Measurements from ENCODE around the gene MFAP4.

MFAP4 gene

GRCh38 chr17:19362277-19363113 is 24.5 kb downstream of the MFAP4 start, which contains the start of gene B9D1:
Gene B9D1 (minus strand): TSS chr17:19362723. CDS start chr17:19362569, 154 bp downstream.
- in situ Hi-C loops (cut with HindIII; ENCODE audit: low sequenced_read_pairs): no loop called here
- H3K4me3 ChIP-seq (ENCODE audit: low read depth, low read length): peak within 1 kb of the TSS; percentile 67
- peak; percentile 92 for DNase-seq (ENCODE audit: low read depth, low spot score)
- TF ChIP-seq CTCF (IDR thresholded peaks at IDR 0.05; ENCODE audit: low read depth, low read length): peak; percentile 79

- H3K4me3 ChIP-seq (ENCODE audit: low read depth, low read length): peak overlapping the region; percentile 67
- TF ChIP-seq CTCF (IDR thresholded peaks at IDR 0.05; ENCODE audit: low read depth, low read length): no peak
- in situ Hi-C loops (cut with HindIII; ENCODE audit: low sequenced_read_pairs): no loop called here
- DNase-seq (ENCODE audit: low read depth, low spot score): no peak
Measured at GRCh38 chr17:19361944-19362276, 25.1 kb downstream of the MFAP4 start.

- in situ Hi-C loops (cut with HindIII; ENCODE audit: low sequenced_read_pairs): no loop called here
- no peak overlapping the region for H3K4me3 ChIP-seq (ENCODE audit: low read depth, low read length)
- DNase-seq (ENCODE audit: low read depth, low spot score): no peak
- TF ChIP-seq CTCF (IDR thresholded peaks at IDR 0.05; ENCODE audit: low read depth, low read length): no peak
Measured at GRCh38 chr17:19361326-19361725, 25.7 kb downstream of the MFAP4 start.

- no peak for DNase-seq (ENCODE audit: low read depth, low spot score)
- TF ChIP-seq CTCF (IDR thresholded peaks at IDR 0.05; ENCODE audit: low read depth, low read length): no peak
- in situ Hi-C loops (cut with HindIII; ENCODE audit: low sequenced_read_pairs): no loop called here
- no peak overlapping the region for H3K4me3 ChIP-seq (ENCODE audit: low read depth, low read length)
Measured at GRCh38 chr17:19360772-19361171, 26.2 kb downstream of the MFAP4 start.

GRCh38 chr17:19359856-19360255 is 27.1 kb downstream of the MFAP4 start:
- no peak overlapping the region for H3K4me3 ChIP-seq (ENCODE audit: low read depth, low read length)
- no peak for DNase-seq (ENCODE audit: low read depth, low spot score)
- TF ChIP-seq CTCF (IDR thresholded peaks at IDR 0.05; ENCODE audit: low read depth, low read length): no peak
- in situ Hi-C loops (cut with HindIII; ENCODE audit: low sequenced_read_pairs): no loop called here

- H3K4me3 ChIP-seq (ENCODE audit: low read depth, low read length): no peak overlapping the region
- TF ChIP-seq CTCF (IDR thresholded peaks at IDR 0.05; ENCODE audit: low read depth, low read length): no peak
- no peak for DNase-seq (ENCODE audit: low read depth, low spot score)
- in situ Hi-C loops (cut with HindIII; ENCODE audit: low sequenced_read_pairs): no loop called here
Measured at GRCh38 chr17:19359151-19359550, 27.8 kb downstream of the MFAP4 start.
